AG09319 (cell line): Measurements from ENCODE around the gene CARMIL1.

Experiments used
- DNase-seq: peaks from one replicate; pipeline ENCODE4 v3.0.0-alpha.2; 2010; ENCODE audit warnings: low read depth; ENCODE audit errors: extremely low read depth
- TF ChIP-seq, protein P1 (sequence below): IDR thresholded peaks from 2 replicates; pipeline ENCODE4 v1.5.1; 2011; ENCODE audit warnings: low read depth, mild to moderate bottlenecking, inconsistent platforms, low read length, moderate library complexity

CARMIL1 gene

GRCh38 chr6:25342802-25343201 lies 63.6 kb downstream of the CARMIL1 start:
- TF ChIP-seq, protein P1, sequence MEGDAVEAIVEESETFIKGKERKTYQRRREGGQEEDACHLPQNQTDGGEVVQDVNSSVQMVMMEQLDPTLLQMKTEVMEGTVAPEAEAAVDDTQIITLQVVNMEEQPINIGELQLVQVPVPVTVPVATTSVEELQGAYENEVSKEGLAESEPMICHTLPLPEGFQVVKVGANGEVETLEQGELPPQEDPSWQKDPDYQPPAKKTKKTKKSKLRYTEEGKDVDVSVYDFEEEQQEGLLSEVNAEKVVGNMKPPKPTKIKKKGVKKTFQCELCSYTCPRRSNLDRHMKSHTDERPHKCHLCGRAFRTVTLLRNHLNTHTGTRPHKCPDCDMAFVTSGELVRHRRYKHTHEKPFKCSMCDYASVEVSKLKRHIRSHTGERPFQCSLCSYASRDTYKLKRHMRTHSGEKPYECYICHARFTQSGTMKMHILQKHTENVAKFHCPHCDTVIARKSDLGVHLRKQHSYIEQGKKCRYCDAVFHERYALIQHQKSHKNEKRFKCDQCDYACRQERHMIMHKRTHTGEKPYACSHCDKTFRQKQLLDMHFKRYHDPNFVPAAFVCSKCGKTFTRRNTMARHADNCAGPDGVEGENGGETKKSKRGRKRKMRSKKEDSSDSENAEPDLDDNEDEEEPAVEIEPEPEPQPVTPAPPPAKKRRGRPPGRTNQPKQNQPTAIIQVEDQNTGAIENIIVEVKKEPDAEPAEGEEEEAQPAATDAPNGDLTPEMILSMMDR = no peak
- DNase-seq = peak; percentile 32

DNA sequence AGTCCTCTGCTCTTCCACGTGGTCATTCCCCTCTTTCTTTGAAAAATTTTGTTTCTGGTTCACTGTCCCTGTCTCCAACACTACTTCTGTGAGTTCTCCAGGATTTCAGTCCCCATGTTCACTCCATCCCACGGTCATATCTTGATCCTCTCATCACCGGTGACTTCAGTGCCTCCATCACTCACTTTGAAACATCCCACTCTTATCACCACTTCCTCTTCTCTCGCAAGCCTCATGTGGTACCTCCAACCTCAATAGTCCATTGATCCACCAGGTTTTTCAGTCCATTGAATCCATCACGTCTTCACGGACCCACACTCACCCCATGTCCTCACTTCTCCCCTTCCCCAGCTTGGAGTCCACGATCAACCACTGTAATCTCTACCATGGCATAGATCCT lies 64.8 kb downstream of the CARMIL1 start:
- no peak for DNase-seq
- TF ChIP-seq, protein P1 = no peak

GRCh38 chr6:25344827-25345226 lies 65.7 kb downstream of the CARMIL1 start:
- DNase-seq = no peak
- TF ChIP-seq, protein P1 = no peak

DNA sequence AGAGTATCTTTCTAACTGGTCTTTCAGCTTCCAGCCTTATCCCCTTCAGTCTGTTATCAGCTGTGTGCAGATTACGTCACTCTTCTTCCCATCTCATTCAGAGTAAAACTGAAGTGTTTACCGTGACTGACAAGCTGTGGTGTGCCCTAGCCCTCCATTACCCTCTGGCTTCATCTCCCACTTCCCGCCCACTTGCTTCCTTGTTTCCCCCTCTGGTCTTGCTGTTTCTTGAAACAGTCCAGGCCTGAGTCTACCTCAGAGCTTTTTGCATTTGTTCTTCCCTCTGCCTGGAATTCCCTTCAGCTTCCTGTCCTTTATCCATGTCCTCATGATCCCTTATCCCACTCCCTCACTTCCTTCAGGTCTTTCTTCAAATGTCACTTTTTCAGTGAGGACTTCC lies 66.9 kb downstream of the CARMIL1 start:
- TF ChIP-seq, protein P1 = no peak

DNA sequence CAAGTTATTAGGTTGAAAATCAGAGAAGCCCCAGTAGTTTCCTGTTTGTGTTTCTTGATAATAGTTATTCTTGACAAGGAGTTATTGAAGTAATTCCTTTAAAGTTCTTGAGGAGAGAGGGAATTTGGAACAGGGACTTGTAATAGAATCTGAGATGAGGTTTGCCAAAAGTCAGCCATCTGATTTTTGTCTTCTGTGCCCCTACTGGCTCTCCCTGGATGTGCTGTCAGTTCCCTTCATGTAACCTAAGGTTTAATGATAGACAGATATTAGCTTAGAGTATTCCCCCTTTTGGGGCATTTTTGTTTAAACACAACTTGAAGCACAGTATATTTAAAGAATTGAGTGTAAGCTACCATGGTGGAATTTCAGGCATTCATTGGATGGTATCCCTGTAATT lies 71.4 kb downstream of the CARMIL1 start:
- no peak for DNase-seq
- TF ChIP-seq, protein P1 = no peak

More for the DNA sequence above, 66.9 kb downstream of the CARMIL1 start:
- DNase-seq = no peak

DNA sequence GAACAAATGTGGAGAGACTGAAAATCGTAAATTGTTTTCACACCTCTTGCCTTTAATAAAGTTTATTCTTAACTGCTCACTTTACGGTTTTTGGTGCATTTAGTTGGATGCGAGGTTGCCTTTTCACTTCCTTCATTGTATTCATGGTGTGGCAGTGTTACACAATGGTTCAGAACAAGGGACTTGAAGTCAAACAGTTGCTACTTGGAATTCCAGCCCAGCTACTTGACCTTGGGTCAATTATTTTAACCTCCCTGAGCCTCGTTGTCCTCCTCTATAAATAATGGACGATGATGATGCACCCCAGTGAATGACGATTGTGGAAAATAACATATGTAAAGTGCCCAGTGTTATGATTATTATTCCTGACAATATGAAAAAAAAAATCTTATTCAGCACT lies 72.3 kb downstream of the CARMIL1 start:
- TF ChIP-seq, protein P1 = no peak
- no peak for DNase-seq

- TF ChIP-seq, protein P1 = no peak
- no peak for DNase-seq
Measured at GRCh38 chr6:25352285-25352684, 73.1 kb downstream of the CARMIL1 start.
